ENCODE data around the gene MYLK4.

DNA sequence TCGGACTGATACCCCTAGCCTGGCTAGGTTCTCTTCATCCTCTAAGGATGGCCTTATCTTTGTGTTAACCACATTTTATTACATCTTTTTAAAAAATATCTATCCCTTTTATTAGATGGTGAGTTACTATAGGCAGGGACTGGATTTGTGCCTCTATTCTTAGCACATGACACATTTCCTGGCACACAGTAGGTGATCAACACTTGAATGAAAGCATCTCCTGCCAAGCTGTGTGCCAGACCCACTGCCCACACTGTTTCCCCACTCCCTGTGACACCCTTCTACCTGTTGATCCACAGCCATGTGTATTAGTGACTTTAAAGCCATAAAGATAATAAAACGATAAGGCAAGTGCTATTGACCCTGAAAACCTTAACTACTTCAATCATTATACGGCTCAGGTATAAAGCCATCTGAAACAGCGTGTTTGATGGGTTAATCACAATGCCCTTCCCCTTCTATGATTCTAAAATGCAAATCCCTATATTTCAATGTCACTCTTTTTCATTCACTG, 73.6 kb downstream of the MYLK4 start:
- TF ChIP-seq, protein P1, sequence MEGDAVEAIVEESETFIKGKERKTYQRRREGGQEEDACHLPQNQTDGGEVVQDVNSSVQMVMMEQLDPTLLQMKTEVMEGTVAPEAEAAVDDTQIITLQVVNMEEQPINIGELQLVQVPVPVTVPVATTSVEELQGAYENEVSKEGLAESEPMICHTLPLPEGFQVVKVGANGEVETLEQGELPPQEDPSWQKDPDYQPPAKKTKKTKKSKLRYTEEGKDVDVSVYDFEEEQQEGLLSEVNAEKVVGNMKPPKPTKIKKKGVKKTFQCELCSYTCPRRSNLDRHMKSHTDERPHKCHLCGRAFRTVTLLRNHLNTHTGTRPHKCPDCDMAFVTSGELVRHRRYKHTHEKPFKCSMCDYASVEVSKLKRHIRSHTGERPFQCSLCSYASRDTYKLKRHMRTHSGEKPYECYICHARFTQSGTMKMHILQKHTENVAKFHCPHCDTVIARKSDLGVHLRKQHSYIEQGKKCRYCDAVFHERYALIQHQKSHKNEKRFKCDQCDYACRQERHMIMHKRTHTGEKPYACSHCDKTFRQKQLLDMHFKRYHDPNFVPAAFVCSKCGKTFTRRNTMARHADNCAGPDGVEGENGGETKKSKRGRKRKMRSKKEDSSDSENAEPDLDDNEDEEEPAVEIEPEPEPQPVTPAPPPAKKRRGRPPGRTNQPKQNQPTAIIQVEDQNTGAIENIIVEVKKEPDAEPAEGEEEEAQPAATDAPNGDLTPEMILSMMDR (IDR thresholded peaks at IDR 0.05; ENCODE audit: insufficient read depth, low read depth, low read length), result no peak
- no peak for TF ChIP-seq EZH2 (IDR thresholded peaks at IDR 0.05; ENCODE audit: insufficient read depth, low read length)

Measured in astrocyte (in vitro differentiated cells and primary cell).